Measurements from ENCODE around the gene PIM1. TPM values are rescaled to one million over a fixed set of nuclear protein-coding genes. Genes with fewer than 3 reads are reported as not detected.

PIM1 gene
- total and polyA plus RNA-seq, 10 donors: 22.1 to 176 (median 59.3) TPM

DNA sequence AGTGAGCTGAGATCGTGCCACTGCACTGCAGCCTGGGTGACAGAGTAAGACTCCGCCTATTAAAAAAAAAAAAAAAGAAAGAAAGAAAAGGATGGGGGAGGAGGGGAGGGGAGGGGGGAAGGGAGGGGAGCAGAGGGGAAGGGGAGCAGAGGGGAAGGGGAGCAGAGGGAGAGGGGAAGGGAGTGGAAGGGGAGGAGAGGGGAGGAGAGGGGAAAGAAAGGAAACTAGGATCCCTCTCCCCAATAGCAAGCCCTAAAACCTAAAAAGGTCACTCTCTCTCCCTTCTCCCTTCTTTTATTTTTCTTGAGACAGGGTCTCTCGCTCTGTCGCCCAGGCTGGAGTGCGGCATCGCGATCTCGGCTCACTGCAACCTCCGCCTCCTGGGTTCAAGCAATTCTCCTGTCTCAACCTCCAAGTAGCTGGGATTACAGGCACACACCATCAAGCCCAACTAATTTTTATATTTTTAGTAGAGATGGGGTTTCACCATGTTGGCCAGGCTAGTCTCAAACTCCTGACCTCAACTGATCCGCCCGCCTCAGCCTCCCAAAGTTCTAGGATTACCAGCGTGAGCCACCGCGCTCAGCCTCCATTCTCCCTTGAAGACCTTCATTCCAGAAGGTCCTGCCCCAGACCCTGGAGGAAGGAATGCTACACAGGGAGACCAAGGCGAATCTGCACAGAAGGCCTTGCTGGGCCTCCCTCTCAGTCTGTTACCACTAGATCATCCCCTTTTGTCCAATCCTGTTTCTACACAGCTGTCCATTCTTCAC lies 45.8 kb upstream of the PIM1 start:
- WGBS, 5 donors: 95 to 98% (median 97%) methylated on average over 13 to 15 of the region's 15 CpGs
- H3K36me3 ChIP-seq: no peaks in the 10 kb centered on the region
- no peak overlapping the region for H3K27ac ChIP-seq
- DNase-seq: no peak
- H3K4me1 ChIP-seq: peaks cover 0 to 14% (median 5%) of the 10 kb centered on the region in 6 donors
- H3K27me3 ChIP-seq (replicated peaks in 1 of 7): peaks cover 0 to 9% (median 0%) of the 10 kb centered on the region in 7 donors
- TF ChIP-seq, protein P1, sequence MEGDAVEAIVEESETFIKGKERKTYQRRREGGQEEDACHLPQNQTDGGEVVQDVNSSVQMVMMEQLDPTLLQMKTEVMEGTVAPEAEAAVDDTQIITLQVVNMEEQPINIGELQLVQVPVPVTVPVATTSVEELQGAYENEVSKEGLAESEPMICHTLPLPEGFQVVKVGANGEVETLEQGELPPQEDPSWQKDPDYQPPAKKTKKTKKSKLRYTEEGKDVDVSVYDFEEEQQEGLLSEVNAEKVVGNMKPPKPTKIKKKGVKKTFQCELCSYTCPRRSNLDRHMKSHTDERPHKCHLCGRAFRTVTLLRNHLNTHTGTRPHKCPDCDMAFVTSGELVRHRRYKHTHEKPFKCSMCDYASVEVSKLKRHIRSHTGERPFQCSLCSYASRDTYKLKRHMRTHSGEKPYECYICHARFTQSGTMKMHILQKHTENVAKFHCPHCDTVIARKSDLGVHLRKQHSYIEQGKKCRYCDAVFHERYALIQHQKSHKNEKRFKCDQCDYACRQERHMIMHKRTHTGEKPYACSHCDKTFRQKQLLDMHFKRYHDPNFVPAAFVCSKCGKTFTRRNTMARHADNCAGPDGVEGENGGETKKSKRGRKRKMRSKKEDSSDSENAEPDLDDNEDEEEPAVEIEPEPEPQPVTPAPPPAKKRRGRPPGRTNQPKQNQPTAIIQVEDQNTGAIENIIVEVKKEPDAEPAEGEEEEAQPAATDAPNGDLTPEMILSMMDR (IDR thresholded peaks at IDR 0.05 in 8 of 11, conservative IDR thresholded peaks at IDR 0.05 in 3 of 11): no peak
- TF ChIP-seq POLR2AphosphoS5 (IDR thresholded peaks at IDR 0.05) (no peak), POLR2A (IDR thresholded peaks at IDR 0.05) (no peak)
- no peak overlapping the region for H3K4me3 ChIP-seq
- intact Hi-C loops (cut with DNase I; ENCODE audit: low total_unique reads): no loop called here
- no peaks in the 10 kb centered on the region for H3K9me3 ChIP-seq

DNA sequence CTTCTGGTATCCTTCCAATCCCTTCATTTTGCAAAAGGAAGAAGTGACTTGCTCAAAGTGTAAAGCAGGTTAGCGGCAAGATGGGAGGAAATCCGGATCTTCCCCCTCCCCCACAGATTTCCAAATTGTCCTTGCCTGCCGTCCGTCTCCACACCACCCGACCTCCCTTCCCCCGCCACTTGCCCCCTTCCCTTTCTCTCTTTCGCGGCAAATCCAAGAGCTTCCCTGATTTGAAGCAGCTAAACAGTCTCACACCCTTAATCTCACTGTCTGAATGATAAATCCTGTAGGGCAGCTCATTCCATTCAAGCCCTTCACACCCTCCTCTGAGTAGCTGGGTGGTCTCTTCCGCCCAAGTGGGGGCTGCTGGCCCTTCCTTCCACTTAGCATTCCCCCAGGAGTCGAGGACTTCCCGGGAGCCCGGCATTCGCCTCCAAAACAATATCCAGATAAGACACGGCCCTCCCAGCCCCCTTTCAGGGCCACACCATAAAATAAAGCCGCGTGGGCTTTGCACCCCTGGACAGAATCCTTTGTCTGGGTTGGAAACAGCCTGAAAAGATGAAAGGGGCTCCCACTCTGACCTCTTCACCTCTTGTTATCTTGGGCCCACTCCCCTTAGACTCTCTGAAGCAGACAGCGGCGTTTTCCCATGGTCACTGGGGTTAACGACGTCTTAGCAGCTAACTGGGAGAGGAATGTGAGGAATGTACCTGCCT lies 44.0 kb upstream of the PIM1 start:
- Histone ChIP-seq H3K27me3 (replicated peaks in 1 of 7) (peaks cover 0 to 9% (median 0%) of the 10 kb centered on the region in 7 donors), H3K9me3 (no peaks in the 10 kb centered on the region), H3K4me1 (peaks cover 0 to 28% (median 13%) of the 10 kb centered on the region in 6 donors), H3K4me3 (no peak overlapping the region), H3K27ac (no peak overlapping the region), H3K36me3 (no peaks in the 10 kb centered on the region)
- WGBS, 5 donors: 47 to 57% (median 51%) methylated on average over 20 of the region's 20 CpGs
- no peak for DNase-seq
- intact Hi-C loops (cut with DNase I; ENCODE audit: low total_unique reads): no loop called here
- TF ChIP-seq POLR2AphosphoS5 (IDR thresholded peaks at IDR 0.05): no peak
- TF ChIP-seq, protein P1 (IDR thresholded peaks at IDR 0.05 in 8 of 11, conservative IDR thresholded peaks at IDR 0.05 in 3 of 11): no peak
- TF ChIP-seq POLR2A (IDR thresholded peaks at IDR 0.05): no peak

DNA sequence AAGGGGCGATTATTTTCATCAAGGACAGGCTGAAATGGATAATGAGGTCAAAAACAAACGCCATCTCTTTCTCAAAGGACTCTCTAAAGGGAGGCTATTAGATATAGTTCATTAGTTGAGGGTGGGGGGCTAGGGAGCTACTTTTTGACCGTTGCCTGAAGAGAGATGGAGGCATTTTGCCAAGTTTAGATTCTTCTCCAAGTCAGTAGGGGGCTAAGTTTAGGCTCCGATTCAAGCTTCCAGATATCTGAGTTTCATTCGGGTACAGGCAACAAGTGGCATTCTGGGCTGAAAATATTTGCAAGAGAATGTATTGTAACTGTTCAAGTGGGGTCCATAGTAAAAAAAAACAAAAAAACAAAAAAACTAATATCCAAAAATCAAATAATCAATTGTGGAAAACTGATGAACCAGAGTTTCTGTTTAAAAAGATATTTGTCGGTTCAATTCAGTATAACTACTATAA lies 43.4 kb upstream of the PIM1 start:
- Histone ChIP-seq H3K4me3 (no peak overlapping the region), H3K4me1 (peaks cover 0 to 34% (median 19%) of the 10 kb centered on the region in 6 donors), H3K9me3 (no peaks in the 10 kb centered on the region), H3K27me3 (replicated peaks in 1 of 7) (peaks cover 0 to 9% (median 0%) of the 10 kb centered on the region in 7 donors), H3K36me3 (no peaks in the 10 kb centered on the region), H3K27ac (no peak overlapping the region)
- intact Hi-C loops (cut with DNase I; ENCODE audit: low total_unique reads): no loop called here
- WGBS, 5 donors: 71 to 83% (median 81%) methylated on average over 6 of the region's 6 CpGs
- TF ChIP-seq, protein P1 (IDR thresholded peaks at IDR 0.05 in 8 of 11, conservative IDR thresholded peaks at IDR 0.05 in 3 of 11): no peak
- TF ChIP-seq POLR2A (IDR thresholded peaks at IDR 0.05): no peak
- no peak for TF ChIP-seq POLR2AphosphoS5 (IDR thresholded peaks at IDR 0.05)
- DNase-seq: no peak
